ENCODE data around the gene CLASP1. TPM values are rescaled to one million over a fixed set of nuclear protein-coding genes. Genes with fewer than 3 reads are reported as not detected.
"Not testable (repeated sequence)": the region's sequence is repeated elsewhere in the genome, so short reads cannot be mapped to it uniquely, and the experiment has no call there.

The CLASP1 gene
- polyA plus RNA-seq, 3 donors from 2014 or later: 7.4 to 46.8 (median 22.0) TPM

GRCh38 chr2:121579309-121579708 lies 70.0 kb downstream of the CLASP1 start:
- peaks cover 33 to 71% of the 10 kb centered on the region in 2 donors for H3K4me1 Mint-ChIP-seq
- H3K4me3 Mint-ChIP-seq: no peak overlapping the region
- no peaks in the 10 kb centered on the region for H3K36me3 Mint-ChIP-seq
- no peak overlapping the region for H3K27ac Mint-ChIP-seq
- no peak for DNase-seq
- no peaks in the 10 kb centered on the region for H3K9me3 Mint-ChIP-seq
- H3K27me3 Mint-ChIP-seq (ENCODE audit: low read depth in 3 of 3): peaks cover 0 to 2% (median 0%) of the 10 kb centered on the region in 3 donors

DNA sequence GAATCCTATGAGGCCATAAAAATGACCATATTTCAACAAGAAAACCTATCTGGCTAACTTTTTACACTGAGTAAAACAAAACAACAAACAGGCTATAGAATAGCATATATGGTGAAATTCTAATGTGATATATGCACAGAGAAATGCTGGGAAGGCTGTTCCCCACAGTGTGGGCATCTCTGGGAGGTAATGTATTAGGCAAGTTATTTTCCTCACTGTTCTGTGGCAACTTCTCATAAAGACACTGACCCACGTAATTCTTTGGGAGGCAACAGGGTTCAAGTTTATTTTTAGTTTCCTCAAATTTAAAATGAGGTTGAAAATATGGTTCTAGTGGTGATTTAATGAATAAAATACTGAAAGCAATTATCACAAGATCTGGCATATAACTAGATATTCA lies 71.9 kb downstream of the CLASP1 start:
- Mint-ChIP-seq H3K36me3 (no peaks in the 10 kb centered on the region), H3K4me1 (peaks cover 33 to 63% of the 10 kb centered on the region in 2 donors), H3K27me3 (ENCODE audit: low read depth in 3 of 3) (no peaks in the 10 kb centered on the region), H3K4me3 (no peak overlapping the region), H3K27ac (peak overlapping the region in 2 of 6 donors; percentile 9 to 49), H3K9me3 (no peaks in the 10 kb centered on the region)
- no peak for DNase-seq

GRCh38 chr2:121576263-121576662 lies 73.0 kb downstream of the CLASP1 start:
- H3K4me1 Mint-ChIP-seq: peaks cover 38 to 66% of the 10 kb centered on the region in 2 donors
- H3K4me3 Mint-ChIP-seq: no peak overlapping the region
- H3K27ac Mint-ChIP-seq: peak overlapping the region in 2 of 6 donors; percentile 3 to 5
- H3K36me3 Mint-ChIP-seq: peaks cover 0 to 4% (median 4%) of the 10 kb centered on the region in 3 donors
- no peaks in the 10 kb centered on the region for H3K27me3 Mint-ChIP-seq (ENCODE audit: low read depth in 3 of 3)
- no peak for DNase-seq
- no peaks in the 10 kb centered on the region for H3K9me3 Mint-ChIP-seq

DNA sequence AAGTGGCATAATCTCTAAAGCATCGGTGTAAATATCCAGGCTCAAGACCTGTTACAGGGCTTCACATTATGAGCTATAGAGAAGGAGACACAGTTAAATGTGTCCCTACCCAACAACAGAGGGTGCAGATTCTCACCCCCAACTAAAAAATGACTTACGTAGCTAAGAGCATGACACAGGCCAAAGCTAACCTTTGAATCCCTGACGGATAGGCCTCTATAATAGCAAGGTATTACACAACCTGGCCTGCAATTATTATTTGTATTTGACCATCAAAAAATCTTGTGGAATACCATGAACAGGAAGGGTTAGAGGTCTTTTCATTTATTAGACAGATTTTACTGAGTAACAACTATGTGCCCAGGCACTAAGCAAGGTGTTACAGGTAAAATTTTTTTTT lies 73.5 kb downstream of the CLASP1 start:
- H3K36me3 Mint-ChIP-seq: peaks cover 0 to 4% (median 4%) of the 10 kb centered on the region in 3 donors
- no peak overlapping the region for H3K27ac Mint-ChIP-seq
- H3K4me3 Mint-ChIP-seq: no peak overlapping the region
- H3K27me3 Mint-ChIP-seq (ENCODE audit: low read depth in 3 of 3): no peaks in the 10 kb centered on the region
- H3K4me1 Mint-ChIP-seq: peaks cover 36 to 66% of the 10 kb centered on the region in 2 donors
- no peak for DNase-seq
- H3K9me3 Mint-ChIP-seq: no peaks in the 10 kb centered on the region

DNA sequence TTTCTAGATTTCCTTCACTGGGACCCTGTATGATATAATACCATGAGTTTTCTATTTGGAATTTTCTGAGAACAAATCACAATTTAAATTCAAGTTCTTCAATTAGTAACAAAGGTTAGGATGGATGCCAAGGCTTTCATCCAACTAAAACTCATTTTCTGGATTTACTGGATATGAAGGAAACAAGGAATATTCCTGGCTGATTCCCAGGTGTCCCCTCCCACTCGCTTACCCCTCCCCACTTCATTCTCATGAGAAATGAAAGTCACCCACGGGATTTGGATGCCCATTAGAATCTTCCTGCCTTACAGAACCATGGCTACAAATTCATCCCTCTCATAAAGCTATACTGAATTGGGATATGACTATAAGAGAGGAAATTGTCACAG lies 78.6 kb downstream of the CLASP1 start:
- Mint-ChIP-seq H3K4me3 (no peak overlapping the region), H3K4me1 (peaks cover 39 to 60% of the 10 kb centered on the region in 2 donors), H3K9me3 (no peaks in the 10 kb centered on the region), H3K36me3 (peaks cover 0 to 4% (median 4%) of the 10 kb centered on the region in 3 donors), H3K27ac (no peak overlapping the region), H3K27me3 (ENCODE audit: low read depth in 3 of 3) (peaks cover 0 to 3% (median 0%) of the 10 kb centered on the region in 3 donors)
- no peak for DNase-seq

- Mint-ChIP-seq H3K27me3 (ENCODE audit: low read depth in 3 of 3) (peaks cover 0 to 5% (median 0%) of the 10 kb centered on the region in 3 donors), H3K36me3 (peaks cover 0 to 4% (median 4%) of the 10 kb centered on the region in 3 donors), H3K4me3 (no peak overlapping the region), H3K4me1 (peaks cover 40 to 60% of the 10 kb centered on the region in 2 donors), H3K27ac (no peak overlapping the region), H3K9me3 (no peaks in the 10 kb centered on the region)
- no peak for DNase-seq
Measured at GRCh38 chr2:121570036-121570666, 79.1 kb downstream of the CLASP1 start.

DNA sequence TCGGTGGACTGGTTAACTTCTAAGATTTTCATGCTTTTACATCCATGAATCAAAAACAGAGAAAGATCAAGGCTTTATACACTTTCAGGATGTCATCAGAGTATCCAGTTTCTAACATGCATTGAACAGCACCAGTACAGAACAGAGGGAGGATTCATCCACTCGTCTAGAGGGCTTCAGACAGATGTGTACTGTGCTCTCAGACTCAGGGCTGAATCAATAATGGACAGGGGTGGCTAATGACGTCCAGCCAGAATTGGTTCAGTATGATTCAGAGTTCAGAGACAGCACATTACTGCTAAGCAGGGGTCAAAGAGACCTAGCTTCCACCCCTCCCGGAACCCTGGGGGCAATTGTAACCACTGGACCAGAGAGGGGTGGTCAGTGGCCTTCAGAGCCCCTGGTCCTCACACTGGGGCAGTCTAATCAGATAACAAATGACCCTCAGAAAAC lies 81.3 kb downstream of the CLASP1 start:
- Mint-ChIP-seq H3K27ac (peak overlapping the region in 1 of 6 donors; percentile 13), H3K27me3 (ENCODE audit: low read depth in 3 of 3) (peaks cover 0 to 5% (median 0%) of the 10 kb centered on the region in 3 donors), H3K9me3 (no peaks in the 10 kb centered on the region), H3K4me3 (no peak overlapping the region), H3K4me1 (peaks cover 52 to 74% of the 10 kb centered on the region in 2 donors), H3K36me3 (peaks cover 0 to 4% (median 4%) of the 10 kb centered on the region in 3 donors)
- DNase-seq: no peak

- H3K4me1 Mint-ChIP-seq: peaks cover 55 to 79% of the 10 kb centered on the region in 2 donors
- no peak for DNase-seq
- peaks cover 0 to 4% (median 4%) of the 10 kb centered on the region in 3 donors for H3K36me3 Mint-ChIP-seq
- peaks cover 0 to 5% (median 0%) of the 10 kb centered on the region in 3 donors for H3K27me3 Mint-ChIP-seq (ENCODE audit: low read depth in 3 of 3)
- H3K27ac Mint-ChIP-seq: peak overlapping the region in 1 of 6 donors; percentile 13
- no peaks in the 10 kb centered on the region for H3K9me3 Mint-ChIP-seq
- no peak overlapping the region for H3K4me3 Mint-ChIP-seq
Measured at GRCh38 chr2:121567452-121567851, 81.8 kb downstream of the CLASP1 start.

DNA sequence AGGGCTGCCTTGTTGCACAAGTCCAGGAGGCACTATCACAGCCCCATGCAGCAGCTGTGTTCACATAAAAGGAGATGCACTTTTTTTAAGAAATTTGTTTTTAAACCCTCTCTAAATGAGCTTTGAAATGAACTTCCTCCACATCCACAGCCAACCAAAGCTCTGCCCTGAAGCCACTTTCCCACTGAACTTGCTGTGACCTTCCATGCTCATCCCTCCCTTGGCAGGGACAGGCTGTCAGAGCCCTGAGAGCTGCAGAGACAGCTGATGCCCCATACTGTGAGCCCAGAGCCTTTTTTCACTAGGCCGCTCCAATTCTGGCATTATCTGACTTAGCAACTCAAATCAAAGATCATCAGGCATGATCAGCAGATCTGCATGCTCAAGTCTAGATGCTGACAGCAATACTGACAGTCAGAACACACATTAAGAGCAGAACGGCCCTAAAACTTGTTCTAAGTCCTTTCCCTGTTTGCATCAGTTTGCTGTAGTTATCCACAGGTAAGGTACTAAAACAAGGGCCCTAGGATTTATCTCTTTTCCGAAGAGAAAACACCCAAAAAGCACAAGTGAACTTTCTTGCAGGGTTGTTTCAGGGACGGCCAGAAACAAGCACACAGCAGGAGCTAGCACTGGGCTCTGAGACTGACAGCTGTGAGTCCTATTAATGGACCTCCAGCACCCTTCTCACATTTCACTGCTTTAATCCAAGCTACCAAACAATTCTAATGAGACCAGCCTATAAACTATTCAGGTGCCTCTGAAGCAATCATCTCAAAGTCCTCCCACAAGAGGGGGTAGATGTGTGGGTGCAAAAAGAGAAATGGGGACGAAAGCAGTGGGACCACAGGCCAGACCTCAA lies 83.6 kb downstream of the CLASP1 start:
- H3K4me1 Mint-ChIP-seq: peaks cover 55 to 82% of the 10 kb centered on the region in 2 donors
- no peaks in the 10 kb centered on the region for H3K9me3 Mint-ChIP-seq
- no peaks in the 10 kb centered on the region for H3K36me3 Mint-ChIP-seq
- H3K4me3 Mint-ChIP-seq: no peak overlapping the region
- H3K27ac Mint-ChIP-seq: peak overlapping the region in 2 of 6 donors; percentile 15 to 56
- H3K27me3 Mint-ChIP-seq (ENCODE audit: low read depth in 3 of 3): peaks cover 0 to 5% (median 0%) of the 10 kb centered on the region in 3 donors
- no peak for DNase-seq

- Mint-ChIP-seq H3K9me3 (no peaks in the 10 kb centered on the region), H3K4me1 (peaks cover 55 to 82% of the 10 kb centered on the region in 2 donors), H3K27me3 (ENCODE audit: low read depth in 3 of 3) (peaks cover 0 to 5% (median 0%) of the 10 kb centered on the region in 3 donors), H3K27ac (peak overlapping the region in 2 of 6 donors; percentile 54 to 56), H3K4me3 (no peak overlapping the region), H3K36me3 (no peaks in the 10 kb centered on the region)
- no peak for DNase-seq
Measured at GRCh38 chr2:121564905-121565304, 84.4 kb downstream of the CLASP1 start.

DNA sequence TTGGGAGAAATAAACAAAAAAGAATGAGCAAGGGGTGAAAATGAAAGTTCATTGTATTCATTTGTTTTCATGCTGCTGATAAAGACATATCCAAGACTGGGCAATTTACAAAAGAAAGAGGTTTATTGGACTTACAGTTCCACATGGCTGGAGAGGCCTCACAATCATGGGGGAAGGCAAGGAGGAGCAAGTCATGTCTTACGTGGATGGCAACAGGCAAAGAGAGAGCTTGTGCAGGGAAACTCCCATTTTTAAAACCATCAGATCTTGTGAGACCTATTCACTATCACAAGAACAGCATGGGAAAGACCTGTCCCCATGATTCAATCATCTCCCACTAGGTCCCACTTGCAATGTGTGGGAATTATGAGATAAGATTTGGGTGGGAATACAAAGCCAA lies 85.5 kb downstream of the CLASP1 start:
- Mint-ChIP-seq H3K27ac (peak overlapping the region; percentile 13 to 75 (median 38)), H3K4me1 (peaks cover 60 to 86% of the 10 kb centered on the region in 2 donors)
- not testable (repeated sequence) for H3K4me3 Mint-ChIP-seq; H3K36me3 Mint-ChIP-seq; H3K9me3 Mint-ChIP-seq; H3K27me3 Mint-ChIP-seq (ENCODE audit: low read depth in 3 of 3); DNase-seq

DNA sequence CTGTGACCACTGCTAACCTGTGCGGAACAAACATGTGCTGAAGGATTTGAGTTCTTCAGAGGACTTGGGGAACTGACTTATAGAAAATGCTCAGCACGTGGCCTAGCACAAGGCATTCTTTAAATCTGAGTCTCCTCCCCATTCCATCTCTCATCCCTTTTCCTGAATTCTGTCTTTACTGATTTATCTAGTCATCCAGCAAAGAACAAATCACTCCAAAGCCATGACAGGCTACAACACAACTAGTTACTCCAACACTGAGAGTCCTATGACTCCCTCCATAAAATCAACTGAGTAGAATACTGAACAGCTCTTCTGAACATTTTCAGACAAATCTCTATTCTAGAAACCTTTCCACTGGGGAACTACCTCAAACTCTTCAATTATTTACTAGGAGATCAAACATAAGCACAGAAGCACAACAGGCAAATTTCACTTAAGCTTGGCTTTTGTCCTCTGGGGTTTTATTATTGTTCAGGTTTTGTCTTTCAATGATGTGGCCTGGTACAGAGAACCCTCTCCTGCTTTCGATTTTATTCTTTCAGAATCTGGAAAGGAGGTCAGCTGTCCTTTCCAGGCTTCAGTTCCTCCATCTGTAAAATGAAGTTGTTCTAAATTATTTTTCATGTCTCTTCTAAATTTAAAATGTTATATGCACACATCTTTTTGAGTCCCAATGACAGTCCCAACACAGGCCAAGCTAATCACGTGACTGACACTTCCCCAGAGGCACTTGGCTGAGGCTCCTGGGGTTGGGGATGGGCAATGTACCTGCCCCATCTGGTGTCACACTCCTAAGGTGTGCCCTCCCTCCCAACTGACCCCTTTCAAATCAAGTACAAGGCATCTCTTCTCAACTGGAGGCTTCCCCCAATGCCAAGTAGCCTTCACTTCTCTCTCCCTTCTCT lies 86.7 kb downstream of the CLASP1 start:
- Mint-ChIP-seq H3K27ac (peak overlapping the region; percentile 5 to 55 (median 29)), H3K36me3 (no peaks in the 10 kb centered on the region), H3K27me3 (ENCODE audit: low read depth in 3 of 3) (peaks cover 0 to 5% (median 0%) of the 10 kb centered on the region in 3 donors), H3K9me3 (no peaks in the 10 kb centered on the region), H3K4me3 (no peak overlapping the region), H3K4me1 (peaks cover 62 to 82% of the 10 kb centered on the region in 2 donors)
- DNase-seq: no peak

GRCh38 chr2:121561617-121562268 lies 87.5 kb downstream of the CLASP1 start:
- Mint-ChIP-seq H3K4me3 (no peak overlapping the region), H3K4me1 (peaks cover 58 to 79% of the 10 kb centered on the region in 2 donors), H3K9me3 (no peaks in the 10 kb centered on the region), H3K36me3 (no peaks in the 10 kb centered on the region), H3K27ac (peak overlapping the region in 3 of 6 donors; percentile 4 to 55 (median 34)), H3K27me3 (ENCODE audit: low read depth in 3 of 3) (peaks cover 0 to 3% (median 0%) of the 10 kb centered on the region in 3 donors)
- no peak for DNase-seq

All from immature natural killer cell (primary cell).